Stomach smooth muscle (tissue), 2 donors: ENCODE measurements around the gene CIT.

ENCODE experiments used
- H3K27ac ChIP-seq: one replicate; pipeline ENCODE4 v1.7.0; 2013; ENCODE audit warnings: mild to moderate bottlenecking, low read length, inconsistent platforms
- H3K27me3 ChIP-seq, 2 donors: one replicate each; pipeline ENCODE4 v1.7.0; 2013; ENCODE audit warnings: low read length in 2 of 2; ENCODE audit not compliant: insufficient read depth in 2 of 2, control insufficient read depth in 1 of 2
- H3K36me3 ChIP-seq, 2 donors: one replicate each; pipeline ENCODE4 v1.7.0; 2013; ENCODE audit warnings: low read length in 2 of 2; ENCODE audit not compliant: control insufficient read depth in 2 of 2, insufficient read depth in 2 of 2
- H3K4me1 ChIP-seq: one replicate; pipeline ENCODE4 v1.7.0; 2013; ENCODE audit warnings: low read length; ENCODE audit not compliant: control insufficient read depth, insufficient read depth
- H3K4me3 ChIP-seq, 2 donors: one replicate each; pipeline ENCODE4 v1.7.0; 2013; ENCODE audit warnings: low read length in 2 of 2
- H3K9ac ChIP-seq, 2 donors: one replicate each; pipeline ENCODE4 v1.7.0; 2013; ENCODE audit warnings: low read length in 2 of 2, mild to moderate bottlenecking in 1 of 2
- H3K9me3 ChIP-seq, 2 donors: one replicate each; pipeline ENCODE4 v1.7.0; 2013; ENCODE audit warnings: low read length in 2 of 2; ENCODE audit not compliant: control insufficient read depth in 2 of 2
- donor health status: healthy.
- donor health status: Pancreatic carcinoma.

Gene CIT

GRCh38 chr12:119780786-119781434 is 96.2 kb downstream of the CIT start:
- no peak overlapping the region for H3K9ac ChIP-seq
- peaks cover 0 to 1% of the 10 kb centered on the region in 2 donors for H3K9me3 ChIP-seq
- no peaks in the 10 kb centered on the region for H3K4me1 ChIP-seq
- no peak overlapping the region for H3K4me3 ChIP-seq
- H3K36me3 ChIP-seq, result no peaks in the 10 kb centered on the region
- H3K27me3 ChIP-seq, result no peaks in the 10 kb centered on the region
- no peak overlapping the region for H3K27ac ChIP-seq

GRCh38 chr12:119775246-119775895 is 101.7 kb downstream of the CIT start:
- no peak overlapping the region for H3K9ac ChIP-seq
- H3K4me3 ChIP-seq, result no peak overlapping the region
- no peaks in the 10 kb centered on the region for H3K9me3 ChIP-seq
- H3K27ac ChIP-seq, result no peak overlapping the region
- no peaks in the 10 kb centered on the region for H3K4me1 ChIP-seq
- H3K27me3 ChIP-seq, result no peaks in the 10 kb centered on the region
- H3K36me3 ChIP-seq, result no peaks in the 10 kb centered on the region

GRCh38 chr12:119772431-119772830 is 104.7 kb downstream of the CIT start:
- Histone ChIP-seq H3K9me3 (no peaks in the 10 kb centered on the region), H3K9ac (no peak overlapping the region), H3K4me1 (no peaks in the 10 kb centered on the region), H3K4me3 (no peak overlapping the region), H3K27ac (no peak overlapping the region), H3K27me3 (no peaks in the 10 kb centered on the region), H3K36me3 (no peaks in the 10 kb centered on the region)

- Histone ChIP-seq H3K27me3 (no peaks in the 10 kb centered on the region), H3K4me1 (no peaks in the 10 kb centered on the region), H3K4me3 (no peak overlapping the region), H3K27ac (no peak overlapping the region), H3K9me3 (no peaks in the 10 kb centered on the region), H3K36me3 (no peaks in the 10 kb centered on the region), H3K9ac (no peak overlapping the region)
Measured at GRCh38 chr12:119770146-119770545, 107.0 kb downstream of the CIT start.

GRCh38 chr12:119762619-119763018 is 114.5 kb downstream of the CIT start:
- no peaks in the 10 kb centered on the region for H3K9me3 ChIP-seq
- no peak overlapping the region for H3K9ac ChIP-seq
- H3K36me3 ChIP-seq, result no peaks in the 10 kb centered on the region
- no peaks in the 10 kb centered on the region for H3K27me3 ChIP-seq
- no peaks in the 10 kb centered on the region for H3K4me1 ChIP-seq
- no peak overlapping the region for H3K4me3 ChIP-seq
- H3K27ac ChIP-seq, result no peak overlapping the region

GRCh38 chr12:119758722-119759121 is 118.4 kb downstream of the CIT start:
- Histone ChIP-seq H3K27me3 (no peaks in the 10 kb centered on the region), H3K4me1 (no peaks in the 10 kb centered on the region), H3K36me3 (no peaks in the 10 kb centered on the region), H3K4me3 (no peak overlapping the region), H3K9ac (no peak overlapping the region), H3K27ac (no peak overlapping the region), H3K9me3 (no peaks in the 10 kb centered on the region)

GRCh38 chr12:119758234-119758633 is 118.9 kb downstream of the CIT start:
- Histone ChIP-seq H3K36me3 (no peaks in the 10 kb centered on the region), H3K27ac (no peak overlapping the region), H3K4me3 (no peak overlapping the region)

GRCh38 chr12:119751961-119752360 is 125.2 kb downstream of the CIT start:
- no peaks in the 10 kb centered on the region for H3K36me3 ChIP-seq
- no peak overlapping the region for H3K9ac ChIP-seq
- no peaks in the 10 kb centered on the region for H3K27me3 ChIP-seq

More at GRCh38 chr12:119758234-119758633, 118.9 kb downstream of the CIT start:
- Histone ChIP-seq H3K9me3 (no peaks in the 10 kb centered on the region), H3K4me1 (no peaks in the 10 kb centered on the region), H3K27me3 (no peaks in the 10 kb centered on the region), H3K9ac (no peak overlapping the region)

GRCh38 chr12:119749666-119750065 is 127.5 kb downstream of the CIT start:
- peaks cover 0 to 3% of the 10 kb centered on the region in 2 donors for H3K9me3 ChIP-seq
- no peaks in the 10 kb centered on the region for H3K27me3 ChIP-seq
- no peak overlapping the region for H3K4me3 ChIP-seq
- H3K9ac ChIP-seq, result no peak overlapping the region
- no peak overlapping the region for H3K27ac ChIP-seq
- H3K36me3 ChIP-seq, result no peaks in the 10 kb centered on the region
- H3K4me1 ChIP-seq, result no peaks in the 10 kb centered on the region

More at GRCh38 chr12:119751961-119752360, 125.2 kb downstream of the CIT start:
- H3K27ac ChIP-seq, result no peak overlapping the region
- H3K4me3 ChIP-seq, result no peak overlapping the region
- no peaks in the 10 kb centered on the region for H3K4me1 ChIP-seq
- no peaks in the 10 kb centered on the region for H3K9me3 ChIP-seq

GRCh38 chr12:119748497-119748896 is 128.6 kb downstream of the CIT start:
- H3K9ac ChIP-seq, result no peak overlapping the region
- H3K27me3 ChIP-seq, result no peaks in the 10 kb centered on the region
- no peak overlapping the region for H3K27ac ChIP-seq
- no peaks in the 10 kb centered on the region for H3K36me3 ChIP-seq
- H3K4me1 ChIP-seq, result no peaks in the 10 kb centered on the region
- H3K4me3 ChIP-seq, result no peak overlapping the region
- H3K9me3 ChIP-seq, result peaks cover 0 to 3% of the 10 kb centered on the region in 2 donors

GRCh38 chr12:119746169-119746568 is 131.0 kb downstream of the CIT start:
- H3K9me3 ChIP-seq, result peaks cover 0 to 3% of the 10 kb centered on the region in 2 donors
- no peak overlapping the region for H3K4me3 ChIP-seq
- H3K9ac ChIP-seq, result no peak overlapping the region
- H3K36me3 ChIP-seq, result no peaks in the 10 kb centered on the region
- H3K27me3 ChIP-seq, result no peaks in the 10 kb centered on the region
- H3K27ac ChIP-seq, result no peak overlapping the region
- no peaks in the 10 kb centered on the region for H3K4me1 ChIP-seq
